NCI-H446 (cell line): ENCODE measurements around the gene RBL2.
"Not testable (repeated sequence)": the region's sequence is repeated elsewhere in the genome, so short reads cannot be mapped to it uniquely, and the experiment has no call there.

ENCODE experiments used
- DNase-seq, 2 experiments: peaks; one replicate each; lab custom pipeline; 2025; lab: John Stamatoyannopoulos, UW

RBL2 gene

GRCh38 chr16:53507464-53508179 lies 73.4 kb downstream of the RBL2 start:
- DNase-seq, result no peak

- DNase-seq, result peak in 1 of 2 experiments; percentile 50
Measured at GRCh38 chr16:53509906-53510703, 75.8 kb downstream of the RBL2 start.

GRCh38 chr16:53510704-53511070 lies 76.4 kb downstream of the RBL2 start:
- DNase-seq, result no peak

- no peak for DNase-seq
Measured at GRCh38 chr16:53511084-53511402, 76.8 kb downstream of the RBL2 start.

GRCh38 chr16:53511403-53512280 lies 77.4 kb downstream of the RBL2 start:
- no peak for DNase-seq

- not testable (repeated sequence) for DNase-seq
Measured at GRCh38 chr16:53512795-53513194, 78.5 kb downstream of the RBL2 start.

GRCh38 chr16:53515259-53515658 lies 81.0 kb downstream of the RBL2 start:
- no peak for DNase-seq

GRCh38 chr16:53515811-53516210 lies 81.5 kb downstream of the RBL2 start:
- no peak for DNase-seq

- no peak for DNase-seq
Measured at GRCh38 chr16:53517851-53518250, 83.6 kb downstream of the RBL2 start.

GRCh38 chr16:53518550-53519416 lies 84.5 kb downstream of the RBL2 start:
- no peak for DNase-seq

- DNase-seq, result no peak
Measured at GRCh38 chr16:53519417-53520091, 85.3 kb downstream of the RBL2 start.

- DNase-seq, result no peak
Measured at GRCh38 chr16:53523126-53523804, 89.0 kb downstream of the RBL2 start.

GRCh38 chr16:53523971-53524548 lies 89.8 kb downstream of the RBL2 start:
- no peak for DNase-seq

- DNase-seq, result no peak
Measured at GRCh38 chr16:53528797-53529196, 94.5 kb downstream of the RBL2 start.

- no peak for DNase-seq
Measured at GRCh38 chr16:53529513-53529912, 95.2 kb downstream of the RBL2 start.

GRCh38 chr16:53530046-53530445 lies 95.8 kb downstream of the RBL2 start:
- DNase-seq, result no peak

GRCh38 chr16:53530741-53531140 lies 96.5 kb downstream of the RBL2 start:
- no peak for DNase-seq

GRCh38 chr16:53534206-53534605 lies 99.9 kb downstream of the RBL2 start:
- DNase-seq, result no peak

- DNase-seq, result no peak
Measured at GRCh38 chr16:53537626-53538025, 103.4 kb downstream of the RBL2 start.

GRCh38 chr16:53539346-53539745 lies 105.1 kb downstream of the RBL2 start:
- DNase-seq, result not testable (repeated sequence)
